Liver (tissue), 9 donors: ENCODE data around the gene DNMBP. TPM values are rescaled to one million over a fixed set of nuclear protein-coding genes. Genes with fewer than 3 reads are reported as not detected.

Experiments used
- DNase-seq: peaks from one replicate; pipeline ENCODE4 v3.0.0-alpha.2; 2017; ENCODE audit warnings: low spot score
- H3K27ac ChIP-seq, 2 donors: one replicate each; pipeline ENCODE4 v1.7.0; 2013; ENCODE audit warnings: inconsistent platforms in 2 of 2, low read length in 2 of 2, control low read depth in 1 of 2, low read depth in 1 of 2, mild to moderate bottlenecking in 1 of 2
- H3K27me3 ChIP-seq, 4 donors: one replicate each; pipeline versions ENCODE4 v1.6.1 to v1.7.0; 2013; ENCODE audit warnings: low read length in 3 of 4, inconsistent platforms in 1 of 4, mild to moderate bottlenecking in 1 of 4, moderate library complexity in 1 of 4; ENCODE audit not compliant: control insufficient read depth in 4 of 4, insufficient read depth in 4 of 4
- H3K36me3 ChIP-seq, 4 donors: one replicate each; pipeline versions ENCODE4 v1.6.1 to v1.7.0; 2013; ENCODE audit warnings: low read length in 3 of 4, mild to moderate bottlenecking in 3 of 4, low read depth in 1 of 4, moderate library complexity in 1 of 4; ENCODE audit not compliant: control insufficient read depth in 4 of 4, insufficient read depth in 3 of 4
- H3K4me1 ChIP-seq, 4 donors: one replicate each; pipeline versions ENCODE4 v1.6.1 to v1.7.0; 2013; ENCODE audit warnings: low read length in 3 of 4, mild to moderate bottlenecking in 3 of 4, moderate library complexity in 1 of 4; ENCODE audit not compliant: control insufficient read depth in 4 of 4, insufficient read depth in 4 of 4
- H3K4me3 ChIP-seq, 3 donors: one replicate each; pipeline versions ENCODE4 v1.6.1 to v1.7.0; 2013; ENCODE audit warnings: low read length in 3 of 3, control low read depth in 1 of 3, low read depth in 1 of 3, mild to moderate bottlenecking in 1 of 3
- H3K9ac ChIP-seq, 2 donors: one replicate each; pipeline ENCODE4 v1.7.0; 2013; ENCODE audit warnings: low read length in 2 of 2, mild to moderate bottlenecking in 2 of 2, moderate library complexity in 2 of 2, control low read depth in 1 of 2, low read depth in 1 of 2
- H3K9me3 ChIP-seq, 4 donors: one replicate each; pipeline versions ENCODE4 v1.6.1 to v1.7.0; 2013; ENCODE audit warnings: low read length in 3 of 4; ENCODE audit not compliant: control insufficient read depth in 4 of 4
- ATF3 ChIP-seq: IDR thresholded peaks from 2 replicates; pipeline ENCODE4 v1.6.1; 2016; ENCODE audit warnings: antibody characterized with exemption
- EGR1 ChIP-seq, 2 donors: IDR thresholded peaks; 2 replicates each; pipeline ENCODE4 v1.6.1; 2016 to 2018; ENCODE audit warnings: antibody characterized with exemption in 2 of 2, low read depth in 2 of 2
- FOXA1 ChIP-seq: IDR thresholded peaks from 2 replicates; pipeline ENCODE4 v1.6.1; 2016; ENCODE audit warnings: antibody characterized with exemption
- FOXA2 ChIP-seq: IDR thresholded peaks from 2 replicates; pipeline ENCODE4 v1.6.1; 2016; ENCODE audit warnings: antibody characterized with exemption
- GABPA ChIP-seq, 2 donors: IDR thresholded peaks in 1 of 2; conservative IDR thresholded peaks in 1 of 2; 2 replicates each; pipeline ENCODE4 v1.6.1; 2016; ENCODE audit warnings: antibody characterized with exemption in 2 of 2, mild to moderate bottlenecking in 1 of 2, moderate library complexity in 1 of 2
- HNF4A ChIP-seq, 2 donors: conservative IDR thresholded peaks; 2 replicates each; pipeline ENCODE4 v1.6.1; 2016; ENCODE audit warnings: antibody characterized with exemption in 2 of 2, mild to moderate bottlenecking in 2 of 2
- HNF4G ChIP-seq: IDR thresholded peaks from 2 replicates; pipeline ENCODE4 v1.6.1; 2016; ENCODE audit warnings: antibody characterized with exemption
- JUND ChIP-seq, 2 donors: IDR thresholded peaks; 2 replicates each; pipeline ENCODE4 v1.6.1; 2016; ENCODE audit warnings: antibody characterized with exemption in 2 of 2
- MAX ChIP-seq: IDR thresholded peaks from 2 replicates; pipeline ENCODE4 v1.6.1; 2016; ENCODE audit warnings: antibody characterized with exemption
- NR2F2 ChIP-seq: IDR thresholded peaks from 2 replicates; pipeline ENCODE4 v1.6.1; 2016; ENCODE audit warnings: antibody characterized with exemption
- RAD21 ChIP-seq, 2 donors: IDR thresholded peaks; 2 replicates each; pipeline ENCODE4 v1.6.1; 2016; ENCODE audit warnings: antibody characterized with exemption in 2 of 2, mild to moderate bottlenecking in 2 of 2
- REST ChIP-seq: IDR thresholded peaks from 2 replicates; pipeline ENCODE4 v1.6.1; 2016; ENCODE audit warnings: antibody characterized with exemption, mild to moderate bottlenecking
- RXRA ChIP-seq, 2 donors: IDR thresholded peaks; 2 replicates each; pipeline ENCODE4 v1.6.1; 2017 to 2018; ENCODE audit warnings: antibody characterized with exemption in 2 of 2, mild to moderate bottlenecking in 1 of 2
- SP1 ChIP-seq: IDR thresholded peaks from 2 replicates; pipeline ENCODE4 v1.6.1; 2018; ENCODE audit warnings: antibody characterized with exemption, mild to moderate bottlenecking
- TAF1 ChIP-seq: conservative IDR thresholded peaks from 2 replicates; pipeline ENCODE4 v1.6.1; 2016; ENCODE audit warnings: antibody characterized with exemption, mild to moderate bottlenecking
- YY1 ChIP-seq: IDR thresholded peaks from 2 replicates; pipeline ENCODE4 v1.6.1; 2016; ENCODE audit warnings: antibody characterized with exemption, mild to moderate bottlenecking
- ZBTB33 ChIP-seq: IDR thresholded peaks from 2 replicates; pipeline ENCODE4 v1.6.1; 2016; ENCODE audit warnings: antibody characterized with exemption
- WGBS: extraction: QIAGEN DNeasy Blood & Tissue Kit; methylation state at CpG from one replicate; pipeline ENCODE4 v1.1.7; 2013; 5-methylcytosine and 5-hydroxymethylcytosine counted together
- polyA plus RNA-seq, 2 donors: library from polyadenylated mRNA; stranded (reverse) in 1 of 2; unstranded in 1 of 2; fragments of 200-250 nt in 1 of 2; fragments of >200 nt in 1 of 2; fragmentation: Nextera tagmentation in 1 of 2; extraction: Ambion mirVana in 1 of 2; gene quantifications; one replicate each; pipeline versions ENCODE4 v1.2.1 to v1.2.3, GENCODE V29; 2013 to 2015
- total RNA-seq, 2 donors: library from RNA; depleted of rRNA; stranded (reverse); fragments of >200 nt; gene quantifications; one replicate each; pipeline ENCODE4 v1.2.3, GENCODE V29; 2014
- donor health status: healthy.
- donor health status: healthy.
- donor health status: healthy.
- donor health status: healthy.
- donor health status: healthy.

DNMBP gene
- total and polyA plus RNA-seq, 4 donors: 3.8 to 12.6 (median 5.3) TPM

- Histone ChIP-seq H3K27me3 (no peaks in the 10 kb centered on the region), H3K4me1 (peaks cover 0 to 11% (median 3%) of the 10 kb centered on the region in 4 donors), H3K9me3 (no peaks in the 10 kb centered on the region), H3K36me3 (no peaks in the 10 kb centered on the region), H3K9ac (no peak overlapping the region), H3K4me3 (no peak overlapping the region), H3K27ac (no peak overlapping the region)
- no peak for DNase-seq
- WGBS: 51% methylated on average over 5 of the region's 5 CpGs
- no peak for TF ChIP-seq EGR1 (IDR thresholded peaks at IDR 0.05; ENCODE audit: low read depth in 2 of 2)
- no peak for TF ChIP-seq SP1
- TF ChIP-seq FOXA1: no peak
- no peak for TF ChIP-seq NR2F2
- TF ChIP-seq REST: no peak
- no peak for TF ChIP-seq RAD21 (IDR thresholded peaks at IDR 0.05)
- TF ChIP-seq HNF4A (conservative IDR thresholded peaks at IDR 0.05): no peak
- TF ChIP-seq GABPA (IDR thresholded peaks at IDR 0.05 in 1 of 2, conservative IDR thresholded peaks at IDR 0.05 in 1 of 2): no peak
- no peak for TF ChIP-seq HNF4G
- no peak for TF ChIP-seq ATF3
These were observed 10.6 kb upstream of the DNMBP start for GRCh38 chr10:100020142-100020885.

GRCh38 chr10:100019787-100020141 is 10.0 kb upstream of the DNMBP start:
- no peak for DNase-seq
- TF ChIP-seq EGR1 (IDR thresholded peaks at IDR 0.05; ENCODE audit: low read depth in 2 of 2): no peak
- peak in 1 of 2 donors; percentile 13 for TF ChIP-seq HNF4A (conservative IDR thresholded peaks at IDR 0.05)
- Histone ChIP-seq H3K4me1 (peaks cover 0 to 11% (median 3%) of the 10 kb centered on the region in 4 donors), H3K9me3 (no peaks in the 10 kb centered on the region), H3K4me3 (no peak overlapping the region), H3K9ac (no peak overlapping the region), H3K36me3 (no peaks in the 10 kb centered on the region), H3K27ac (no peak overlapping the region), H3K27me3 (no peaks in the 10 kb centered on the region)
- WGBS: 47% methylated on average over 3 of the region's 3 CpGs

GRCh38 chr10:100014071-100014762 is 4.5 kb upstream of the DNMBP start:
- no peak for DNase-seq
- H3K9ac ChIP-seq: no peak overlapping the region
- peaks cover 0 to 8% (median 3%) of the 10 kb centered on the region in 4 donors for H3K4me1 ChIP-seq
- H3K36me3 ChIP-seq: no peaks in the 10 kb centered on the region
- no peak overlapping the region for H3K27ac ChIP-seq
- H3K9me3 ChIP-seq: no peaks in the 10 kb centered on the region
- no peak overlapping the region for H3K4me3 ChIP-seq
- WGBS: 90% methylated on average over 5 of the region's 5 CpGs
- H3K27me3 ChIP-seq: no peaks in the 10 kb centered on the region
- TF ChIP-seq JUND (IDR thresholded peaks at IDR 0.05) (no peak), RAD21 (IDR thresholded peaks at IDR 0.05) (no peak), FOXA1 (no peak), FOXA2 (no peak), HNF4A (conservative IDR thresholded peaks at IDR 0.05) (no peak), ZBTB33 (no peak), RXRA (IDR thresholded peaks at IDR 0.05) (no peak), EGR1 (IDR thresholded peaks at IDR 0.05; ENCODE audit: low read depth in 2 of 2) (no peak), HNF4G (no peak), MAX (no peak), TAF1 (no peak), ATF3 (no peak), SP1 (no peak), GABPA (IDR thresholded peaks at IDR 0.05 in 1 of 2, conservative IDR thresholded peaks at IDR 0.05 in 1 of 2) (no peak), NR2F2 (no peak), YY1 (no peak)
